AG09309 (cell line): ENCODE data around the gene CAPN11.
"Not testable (repeated sequence)": the region's sequence is repeated elsewhere in the genome, so short reads cannot be mapped to it uniquely, and the experiment has no call there.

Source experiments
- DNase-seq: peaks from one replicate; pipeline ENCODE4 v3.0.0-alpha.2; 2010; ENCODE audit warnings: low read depth
- H3K4me3 ChIP-seq: 2 replicates; pipeline ENCODE4 v1.5.1; 2011; ENCODE audit warnings: mild to moderate bottlenecking, low read depth, low read length, moderate library complexity; ENCODE audit not compliant: control insufficient read depth
- TF ChIP-seq, protein P1 (sequence below): IDR thresholded peaks from 2 replicates; pipeline ENCODE4 v1.5.1; 2011; ENCODE audit warnings: mild to moderate bottlenecking, low read depth, low read length, inconsistent platforms; ENCODE audit not compliant: insufficient read depth, control insufficient read depth; ENCODE audit errors: missing control alignments

The CAPN11 gene

DNA sequence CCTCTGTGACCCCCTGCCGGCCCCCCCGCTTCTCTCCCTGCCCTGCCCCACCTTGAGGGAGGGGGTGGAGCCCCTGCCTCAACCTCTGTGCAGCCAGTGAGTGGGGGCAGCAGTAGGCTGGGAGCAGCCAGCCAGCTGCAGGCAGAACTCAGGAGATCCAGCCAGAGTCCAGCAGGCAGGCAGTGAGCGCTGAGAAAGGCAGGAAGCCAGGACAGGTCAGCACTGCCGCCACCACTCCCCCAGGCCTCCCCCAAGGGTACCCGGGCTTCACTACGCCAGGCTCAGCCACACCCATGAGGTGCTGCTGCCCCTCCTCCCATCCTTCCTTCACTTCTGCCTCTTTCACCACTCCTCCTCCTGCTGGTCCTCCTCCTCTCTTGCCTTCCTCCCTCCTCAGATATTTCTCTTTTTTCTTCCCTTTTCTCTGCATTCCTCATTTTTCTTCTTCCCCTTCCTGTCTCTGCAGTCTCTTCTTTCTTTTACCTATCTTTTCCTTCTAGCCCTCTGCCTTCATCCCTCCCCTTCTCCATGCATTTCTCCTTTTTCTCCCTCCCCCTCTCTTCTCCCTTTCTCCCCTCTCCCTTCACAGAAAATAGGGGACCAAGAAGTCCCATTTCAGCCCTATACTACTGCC lies 19.8 kb upstream of the CAPN11 start:
- no peak overlapping the region for H3K4me3 ChIP-seq
- TF ChIP-seq, protein P1, sequence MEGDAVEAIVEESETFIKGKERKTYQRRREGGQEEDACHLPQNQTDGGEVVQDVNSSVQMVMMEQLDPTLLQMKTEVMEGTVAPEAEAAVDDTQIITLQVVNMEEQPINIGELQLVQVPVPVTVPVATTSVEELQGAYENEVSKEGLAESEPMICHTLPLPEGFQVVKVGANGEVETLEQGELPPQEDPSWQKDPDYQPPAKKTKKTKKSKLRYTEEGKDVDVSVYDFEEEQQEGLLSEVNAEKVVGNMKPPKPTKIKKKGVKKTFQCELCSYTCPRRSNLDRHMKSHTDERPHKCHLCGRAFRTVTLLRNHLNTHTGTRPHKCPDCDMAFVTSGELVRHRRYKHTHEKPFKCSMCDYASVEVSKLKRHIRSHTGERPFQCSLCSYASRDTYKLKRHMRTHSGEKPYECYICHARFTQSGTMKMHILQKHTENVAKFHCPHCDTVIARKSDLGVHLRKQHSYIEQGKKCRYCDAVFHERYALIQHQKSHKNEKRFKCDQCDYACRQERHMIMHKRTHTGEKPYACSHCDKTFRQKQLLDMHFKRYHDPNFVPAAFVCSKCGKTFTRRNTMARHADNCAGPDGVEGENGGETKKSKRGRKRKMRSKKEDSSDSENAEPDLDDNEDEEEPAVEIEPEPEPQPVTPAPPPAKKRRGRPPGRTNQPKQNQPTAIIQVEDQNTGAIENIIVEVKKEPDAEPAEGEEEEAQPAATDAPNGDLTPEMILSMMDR = no peak
- DNase-seq = no peak

- H3K4me3 ChIP-seq = no peak overlapping the region
- DNase-seq = no peak
- TF ChIP-seq, protein P1 = no peak
Observed at GRCh38 chr6:44139351-44139743, 19.3 kb upstream of the CAPN11 start.

GRCh38 chr6:44142835-44143234 lies 15.8 kb upstream of the CAPN11 start:
- no peak for DNase-seq
- TF ChIP-seq, protein P1 = no peak
- no peak overlapping the region for H3K4me3 ChIP-seq

- no peak for DNase-seq
- TF ChIP-seq, protein P1 = no peak
- no peak overlapping the region for H3K4me3 ChIP-seq
Observed at GRCh38 chr6:44143731-44144130, 14.9 kb upstream of the CAPN11 start.

GRCh38 chr6:44144536-44144935 lies 14.1 kb upstream of the CAPN11 start:
- DNase-seq, H3K4me3 ChIP-seq: not testable (repeated sequence)

DNA sequence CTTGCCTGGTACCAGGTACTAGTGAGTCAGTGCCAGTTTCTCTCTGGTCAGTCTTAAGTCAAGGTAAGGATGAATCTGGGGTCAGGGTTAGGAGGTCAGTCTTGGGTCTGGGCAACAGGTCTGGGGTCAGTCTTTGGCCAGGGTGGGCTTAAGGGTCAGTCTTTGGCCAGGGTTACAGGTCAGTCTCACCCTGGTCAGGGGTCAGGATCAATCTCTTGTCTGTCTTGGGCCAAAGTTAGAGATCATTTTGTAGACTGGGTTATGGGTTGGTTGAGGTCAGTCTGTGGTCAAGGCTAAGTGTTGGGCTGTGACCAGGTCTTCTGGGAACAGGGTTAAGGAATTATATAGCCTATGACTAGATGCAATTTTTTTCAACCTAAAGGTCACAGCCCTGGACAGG lies 12.8 kb upstream of the CAPN11 start:
- TF ChIP-seq, protein P1 = no peak
- no peak overlapping the region for H3K4me3 ChIP-seq
- no peak for DNase-seq

DNA sequence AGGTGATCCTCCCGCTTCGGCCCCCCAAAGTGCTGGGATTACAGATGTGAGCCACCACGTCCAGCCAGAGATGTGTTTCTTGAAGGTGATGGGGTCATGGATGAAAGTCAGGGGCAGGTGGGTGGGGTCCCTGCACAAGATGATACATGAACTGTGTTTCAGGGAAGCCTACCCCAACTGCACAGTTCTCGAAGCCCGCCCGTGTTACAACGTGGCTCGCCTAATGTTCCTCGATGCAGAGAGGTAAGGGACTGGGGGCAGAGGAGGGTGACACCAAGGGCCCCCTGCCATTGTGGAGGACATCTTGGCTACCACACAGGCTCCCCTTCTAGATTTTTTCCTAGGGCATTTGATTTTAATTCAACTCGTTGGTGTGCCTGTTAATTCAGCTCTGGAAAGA lies 11.9 kb upstream of the CAPN11 start:
- TF ChIP-seq, protein P1 = no peak
- DNase-seq = no peak
- H3K4me3 ChIP-seq = no peak overlapping the region
